Osteoblast (primary cell): Measurements from ENCODE around the gene ACKR1. TPM values are rescaled to one million over a fixed set of nuclear protein-coding genes. Genes with fewer than 3 reads are reported as not detected.

Source experiments
- DNase-seq: peaks from one replicate; pipeline ENCODE4 v3.0.0; 2011; ENCODE audit warnings: low spot score, mixed read lengths; ENCODE audit not compliant: insufficient read length; ENCODE audit errors: missing footprints
- H2AFZ ChIP-seq: 2 replicates; pipeline ENCODE4 v1.6.0; 2011; ENCODE audit warnings: mild to moderate bottlenecking, low read length
- H3K27ac ChIP-seq: 2 replicates; pipeline ENCODE4 v1.5.1; 2011; ENCODE audit warnings: mild to moderate bottlenecking, low read depth, low read length, moderate library complexity
- H3K27me3 ChIP-seq: 2 replicates; pipeline ENCODE4 v1.6.0; 2012; ENCODE audit warnings: mild to moderate bottlenecking, control low read depth, inconsistent platforms, low read length, moderate library complexity; ENCODE audit not compliant: insufficient read depth
- H3K36me3 ChIP-seq: 2 replicates; pipeline ENCODE4 v1.5.1; 2011; ENCODE audit warnings: mild to moderate bottlenecking, low read length, control low read depth, moderate library complexity; ENCODE audit not compliant: insufficient read depth
- H3K4me1 ChIP-seq: 2 replicates; pipeline ENCODE4 v1.5.1; 2011; ENCODE audit warnings: mild to moderate bottlenecking, low read length, control low read depth, moderate library complexity; ENCODE audit not compliant: insufficient read depth
- H3K4me2 ChIP-seq: 2 replicates; pipeline ENCODE4 v1.6.0; 2011; ENCODE audit warnings: mild to moderate bottlenecking, low read length; ENCODE audit not compliant: insufficient read depth
- H3K4me3 ChIP-seq: fragments of 200-600 bp; sonication (generic); 3 replicates; pipeline ENCODE4 v1.5.1; 2012; ENCODE audit warnings: mild to moderate bottlenecking, low read length, inconsistent platforms; ENCODE audit not compliant: insufficient read depth
- H3K79me2 ChIP-seq: 2 replicates; pipeline ENCODE4 v1.6.0; 2012; ENCODE audit warnings: mild to moderate bottlenecking, low read length, control low read depth, inconsistent platforms; ENCODE audit not compliant: insufficient read depth
- H3K9me3 ChIP-seq: 2 replicates; pipeline ENCODE4 v1.5.1; 2011; ENCODE audit warnings: low read depth, low read length, control low read depth
- H4K20me1 ChIP-seq: 2 replicates; pipeline ENCODE4 v1.6.0; 2012; ENCODE audit warnings: mild to moderate bottlenecking, low read length, control low read depth; ENCODE audit not compliant: insufficient read depth
- CTCF ChIP-seq: IDR thresholded peaks from 2 replicates; pipeline ENCODE4 v1.5.1; 2011; ENCODE audit warnings: mild to moderate bottlenecking, low read depth, low read length, moderate library complexity; ENCODE audit errors: extremely low read depth
- total RNA-seq: library from RNA; depleted of rRNA; stranded (reverse); fragments of >200 nt; gene quantifications from 2 replicates; pipeline ENCODE4 v1.2.3, GENCODE V29; 2012

Gene ACKR1
- total RNA-seq, 1 donor, result not detected

- Histone ChIP-seq H3K4me3 (no peak overlapping the region), H3K4me2 (no peak overlapping the region), H3K36me3 (no peaks in the 10 kb centered on the region), H3K27me3 (peaks cover 25% of the 10 kb centered on the region), H4K20me1 (no peaks in the 10 kb centered on the region), H3K79me2 (no peaks in the 10 kb centered on the region), H3K9me3 (no peaks in the 10 kb centered on the region), H3K4me1 (no peaks in the 10 kb centered on the region), H3K27ac (no peak overlapping the region), H2AFZ (no peak overlapping the region)
- no peak for TF ChIP-seq CTCF
- no peak for DNase-seq
These were observed 29.1 kb upstream of the ACKR1 start for GRCh38 chr1:159175571-159175970.

GRCh38 chr1:159177272-159177907 lies 27.3 kb upstream of the ACKR1 start:
- no peak overlapping the region for H2AFZ ChIP-seq
- no peak overlapping the region for H3K4me2 ChIP-seq
- no peaks in the 10 kb centered on the region for H4K20me1 ChIP-seq
- no peak for TF ChIP-seq CTCF
- H3K27me3 ChIP-seq, result peaks cover 12% of the 10 kb centered on the region
- H3K9me3 ChIP-seq, result no peaks in the 10 kb centered on the region
- no peak overlapping the region for H3K4me3 ChIP-seq
- no peaks in the 10 kb centered on the region for H3K4me1 ChIP-seq
- H3K79me2 ChIP-seq, result no peaks in the 10 kb centered on the region
- H3K27ac ChIP-seq, result no peak overlapping the region
- DNase-seq, result peak; percentile 83
- H3K36me3 ChIP-seq, result no peaks in the 10 kb centered on the region

GRCh38 chr1:159179906-159180305 lies 24.8 kb upstream of the ACKR1 start:
- no peaks in the 10 kb centered on the region for H4K20me1 ChIP-seq
- no peak overlapping the region for H2AFZ ChIP-seq
- no peaks in the 10 kb centered on the region for H3K9me3 ChIP-seq
- H3K4me2 ChIP-seq, result no peak overlapping the region
- H3K36me3 ChIP-seq, result no peaks in the 10 kb centered on the region
- DNase-seq, result no peak
- no peak for TF ChIP-seq CTCF
- H3K27ac ChIP-seq, result no peak overlapping the region
- H3K4me3 ChIP-seq, result no peak overlapping the region
- no peaks in the 10 kb centered on the region for H3K27me3 ChIP-seq
- no peaks in the 10 kb centered on the region for H3K79me2 ChIP-seq
- H3K4me1 ChIP-seq, result no peaks in the 10 kb centered on the region

GRCh38 chr1:159180516-159180915 lies 24.2 kb upstream of the ACKR1 start:
- no peaks in the 10 kb centered on the region for H3K9me3 ChIP-seq
- no peak for DNase-seq
- no peak overlapping the region for H2AFZ ChIP-seq
- H3K79me2 ChIP-seq, result no peaks in the 10 kb centered on the region
- no peaks in the 10 kb centered on the region for H3K4me1 ChIP-seq
- TF ChIP-seq CTCF, result no peak
- no peaks in the 10 kb centered on the region for H3K27me3 ChIP-seq
- H3K4me3 ChIP-seq, result no peak overlapping the region
- H3K4me2 ChIP-seq, result no peak overlapping the region
- no peak overlapping the region for H3K27ac ChIP-seq
- H4K20me1 ChIP-seq, result no peaks in the 10 kb centered on the region
- H3K36me3 ChIP-seq, result no peaks in the 10 kb centered on the region
